ENCODE data around the gene KMT2D. TPM values are rescaled to one million over a fixed set of nuclear protein-coding genes. Genes with fewer than 3 reads are reported as not detected.

KMT2D gene
- total RNA-seq, 2 donors from 2014 or later: 118 to 123 TPM

DNA sequence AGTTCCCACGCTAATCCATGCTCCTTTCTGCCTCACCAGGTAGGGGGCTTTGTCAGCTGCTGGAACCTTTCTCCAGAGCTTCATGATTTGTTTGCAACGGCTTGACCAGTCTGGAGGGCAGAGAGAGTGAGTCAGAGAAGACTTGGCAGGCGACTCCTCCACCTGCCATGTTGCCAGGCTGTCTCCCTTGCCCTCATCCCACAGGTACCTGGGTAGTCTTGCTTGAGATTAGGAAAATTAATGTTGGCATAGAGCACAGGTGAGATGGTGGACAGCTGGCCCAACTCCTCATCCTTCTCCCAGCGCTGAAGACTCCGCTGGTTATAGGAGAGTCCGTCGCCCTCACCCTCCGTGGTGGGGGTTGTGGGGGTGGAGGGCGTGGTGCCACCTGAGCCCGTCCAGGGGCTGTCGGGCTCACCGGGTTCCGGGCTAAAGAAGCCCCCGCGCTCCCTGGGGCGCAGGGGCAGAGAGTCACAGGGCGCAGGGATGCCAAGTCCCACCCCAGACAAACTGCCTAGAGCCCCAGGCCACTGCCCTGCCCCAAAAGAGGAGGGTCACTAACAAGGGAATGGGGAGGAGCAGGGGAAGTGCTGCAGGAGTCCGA lies 18.6 kb downstream of the KMT2D start:
- H3K27ac ChIP-seq (ENCODE audit: low read depth, low read length): no peak overlapping the region
- TF ChIP-seq, protein P1, sequence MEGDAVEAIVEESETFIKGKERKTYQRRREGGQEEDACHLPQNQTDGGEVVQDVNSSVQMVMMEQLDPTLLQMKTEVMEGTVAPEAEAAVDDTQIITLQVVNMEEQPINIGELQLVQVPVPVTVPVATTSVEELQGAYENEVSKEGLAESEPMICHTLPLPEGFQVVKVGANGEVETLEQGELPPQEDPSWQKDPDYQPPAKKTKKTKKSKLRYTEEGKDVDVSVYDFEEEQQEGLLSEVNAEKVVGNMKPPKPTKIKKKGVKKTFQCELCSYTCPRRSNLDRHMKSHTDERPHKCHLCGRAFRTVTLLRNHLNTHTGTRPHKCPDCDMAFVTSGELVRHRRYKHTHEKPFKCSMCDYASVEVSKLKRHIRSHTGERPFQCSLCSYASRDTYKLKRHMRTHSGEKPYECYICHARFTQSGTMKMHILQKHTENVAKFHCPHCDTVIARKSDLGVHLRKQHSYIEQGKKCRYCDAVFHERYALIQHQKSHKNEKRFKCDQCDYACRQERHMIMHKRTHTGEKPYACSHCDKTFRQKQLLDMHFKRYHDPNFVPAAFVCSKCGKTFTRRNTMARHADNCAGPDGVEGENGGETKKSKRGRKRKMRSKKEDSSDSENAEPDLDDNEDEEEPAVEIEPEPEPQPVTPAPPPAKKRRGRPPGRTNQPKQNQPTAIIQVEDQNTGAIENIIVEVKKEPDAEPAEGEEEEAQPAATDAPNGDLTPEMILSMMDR (conservative IDR thresholded peaks at IDR 0.05): no peak
- no peak overlapping the region for H3K9ac ChIP-seq (ENCODE audit: extremely low read depth, low read length, poor library complexity, severe bottlenecking)
- Mint-ChIP-seq H3K27ac (no peak overlapping the region), H3K36me3 (ENCODE audit: low read depth) (peaks cover 89% of the 10 kb centered on the region), H3K27me3 (ENCODE audit: insufficient read depth) (no peaks in the 10 kb centered on the region), H3K4me1 (no peaks in the 10 kb centered on the region), H3K9me3 (no peaks in the 10 kb centered on the region), H3K4me3 (no peak overlapping the region)
- no peak overlapping the region for H3K4me3 ChIP-seq (ENCODE audit: low read length)
- peaks cover 86% of the 10 kb centered on the region for H3K36me3 ChIP-seq (ENCODE audit: control insufficient read depth, insufficient read depth, low read length)
- no peaks in the 10 kb centered on the region for H3K4me1 ChIP-seq (ENCODE audit: control insufficient read depth, insufficient read depth, low read length)
- no peaks in the 10 kb centered on the region for H3K9me3 ChIP-seq (ENCODE audit: control insufficient read depth, low read length)
- WGBS, 2 experiments (ENCODE audit: insufficient coverage in 1 of 2, insufficient read length in 1 of 2): 96 to 100% methylated on average over 1 to 18 of the region's 18 CpGs
- no peaks in the 10 kb centered on the region for H3K27me3 ChIP-seq (ENCODE audit: control insufficient read depth, insufficient read depth, low read length, poor library complexity, severe bottlenecking)
- no peak for DNase-seq

DNA sequence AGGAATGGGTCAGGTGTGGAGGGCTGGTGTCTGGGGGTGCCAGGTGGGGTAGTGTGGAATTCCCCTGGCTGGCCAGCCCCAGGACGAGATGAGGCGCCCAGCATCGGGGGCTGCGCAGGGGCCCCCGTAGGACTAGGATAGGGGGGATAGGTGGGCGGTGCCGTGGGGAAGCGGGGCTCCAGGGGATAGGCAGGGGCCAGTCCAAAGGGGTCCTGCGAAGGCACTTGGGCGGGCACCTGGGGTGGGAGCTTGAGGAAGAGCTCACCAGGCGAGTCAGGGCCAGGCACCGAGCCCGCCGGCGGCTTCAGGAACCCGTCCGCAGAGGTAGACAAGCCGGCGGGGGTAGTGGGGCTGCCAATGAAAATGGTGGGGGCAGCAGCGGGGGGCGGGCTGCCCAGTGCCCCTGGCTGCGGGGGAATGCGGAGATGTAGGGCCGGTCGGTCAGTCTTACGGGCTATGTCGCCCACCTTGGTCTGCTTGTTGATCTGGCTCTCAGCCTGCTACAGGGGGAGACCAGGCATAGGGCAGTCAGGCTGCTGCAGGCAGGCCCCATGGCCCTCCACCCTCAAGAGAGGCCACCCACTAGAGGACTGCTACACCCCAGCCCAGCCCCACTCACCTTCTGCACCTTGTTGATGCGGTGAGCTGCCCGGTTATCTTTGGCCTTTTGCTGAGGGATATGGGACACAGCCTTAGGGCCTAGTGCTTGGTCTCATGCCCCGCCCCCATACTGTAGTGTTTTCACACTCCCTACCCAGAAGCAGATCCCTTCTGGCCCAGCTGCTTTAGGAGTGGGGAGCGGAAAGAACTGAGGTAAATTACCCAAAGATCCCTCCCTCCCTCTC lies 19.3 kb downstream of the KMT2D start:
- TF ChIP-seq, protein P1 (conservative IDR thresholded peaks at IDR 0.05): no peak
- H3K9me3 Mint-ChIP-seq: no peaks in the 10 kb centered on the region
- H3K27ac Mint-ChIP-seq: no peak overlapping the region
- DNase-seq: no peak
- no peak overlapping the region for H3K9ac ChIP-seq (ENCODE audit: extremely low read depth, low read length, poor library complexity, severe bottlenecking)
- H3K27me3 ChIP-seq (ENCODE audit: control insufficient read depth, insufficient read depth, low read length, poor library complexity, severe bottlenecking): no peaks in the 10 kb centered on the region
- H3K27ac ChIP-seq (ENCODE audit: low read depth, low read length): no peak overlapping the region
- no peaks in the 10 kb centered on the region for H3K27me3 Mint-ChIP-seq (ENCODE audit: insufficient read depth)
- no peak overlapping the region for H3K4me3 ChIP-seq (ENCODE audit: low read length)
- peaks cover 89% of the 10 kb centered on the region for H3K36me3 Mint-ChIP-seq (ENCODE audit: low read depth)
- H3K9me3 ChIP-seq (ENCODE audit: control insufficient read depth, low read length): no peaks in the 10 kb centered on the region
- 96 to 99% methylated on average over 15 to 31 of the region's 31 CpGs for WGBS, 2 experiments (ENCODE audit: insufficient coverage in 1 of 2, insufficient read length in 1 of 2)
- no peaks in the 10 kb centered on the region for H3K4me1 Mint-ChIP-seq
- no peak overlapping the region for H3K4me3 Mint-ChIP-seq
- peaks cover 85% of the 10 kb centered on the region for H3K36me3 ChIP-seq (ENCODE audit: control insufficient read depth, insufficient read depth, low read length)
- H3K4me1 ChIP-seq (ENCODE audit: control insufficient read depth, insufficient read depth, low read length): no peaks in the 10 kb centered on the region

DNA sequence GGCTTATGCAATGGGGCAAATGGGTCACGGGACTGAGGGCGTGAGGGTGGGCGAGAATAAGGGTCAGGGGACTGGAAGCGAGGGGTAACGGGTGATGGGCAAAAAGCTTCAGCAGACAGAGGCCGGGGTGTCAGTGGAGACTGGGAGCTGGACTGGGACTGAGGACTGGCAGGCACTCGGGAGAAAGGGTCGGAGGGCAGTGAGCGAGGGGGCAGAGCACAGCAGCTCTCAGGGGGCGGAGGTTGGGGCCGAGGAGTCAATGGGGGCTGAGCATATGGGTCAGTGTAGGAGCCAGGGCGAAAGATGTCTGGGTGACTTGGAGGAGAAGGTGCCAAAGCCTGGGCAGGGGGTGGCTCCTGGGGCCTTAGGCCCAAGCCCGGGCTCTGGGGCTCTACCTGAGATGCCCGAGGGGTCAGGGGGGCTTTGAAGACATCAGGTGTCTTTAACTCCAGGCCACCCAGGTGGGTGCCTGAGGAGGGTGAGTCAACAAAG lies 20.2 kb downstream of the KMT2D start:
- Histone ChIP-seq H3K9me3 (ENCODE audit: control insufficient read depth, low read length) (no peaks in the 10 kb centered on the region), H3K27ac (ENCODE audit: low read depth, low read length) (no peak overlapping the region), H3K4me1 (ENCODE audit: control insufficient read depth, insufficient read depth, low read length) (no peaks in the 10 kb centered on the region), H3K27me3 (ENCODE audit: control insufficient read depth, insufficient read depth, low read length, poor library complexity, severe bottlenecking) (no peaks in the 10 kb centered on the region), H3K4me3 (ENCODE audit: low read length) (no peak overlapping the region), H3K36me3 (ENCODE audit: control insufficient read depth, insufficient read depth, low read length) (peaks cover 83% of the 10 kb centered on the region), H3K9ac (ENCODE audit: extremely low read depth, low read length, poor library complexity, severe bottlenecking) (no peak overlapping the region)
- no peak for DNase-seq
- Mint-ChIP-seq H3K4me3 (no peak overlapping the region), H3K36me3 (ENCODE audit: low read depth) (peaks cover 87% of the 10 kb centered on the region), H3K27me3 (ENCODE audit: insufficient read depth) (no peaks in the 10 kb centered on the region), H3K27ac (no peak overlapping the region), H3K4me1 (no peaks in the 10 kb centered on the region), H3K9me3 (no peaks in the 10 kb centered on the region)
- TF ChIP-seq, protein P1 (conservative IDR thresholded peaks at IDR 0.05): no peak
- WGBS, 2 experiments (ENCODE audit: insufficient coverage in 1 of 2, insufficient read length in 1 of 2): 98 to 99% methylated on average over 8 to 14 of the region's 14 CpGs
